Measurements from ENCODE around the gene MRPS25. TPM values are rescaled to one million over a fixed set of nuclear protein-coding genes. Genes with fewer than 3 reads are reported as not detected.

MRPS25 gene
- total RNA-seq, 1 experiment from 2014 or later = 58.3 TPM

GRCh38 chr3:15094187-15094875 lies 29.2 kb upstream of the MRPS25 start (continued):
- no peak for TF ChIP-seq CTCF (IDR thresholded peaks at IDR 0.05 in 2 of 3, conservative IDR thresholded peaks at IDR 0.05 in 1 of 3; ENCODE audit: borderline replicate concordance in 1 of 3, insufficient read depth in 1 of 3, low read depth in 2 of 3, low read length in 2 of 3)
- TF ChIP-seq SP1 (IDR thresholded peaks at IDR 0.05; ENCODE audit: low read depth) = no peak
- no peak for TF ChIP-seq ATF3 (IDR thresholded peaks at IDR 0.05)
- no peak for TF ChIP-seq EZH2 (IDR thresholded peaks at IDR 0.05)
- no peak for TF ChIP-seq CBX3 (IDR thresholded peaks at IDR 0.05; ENCODE audit: low read depth)
- TF ChIP-seq CEBPB (IDR thresholded peaks at IDR 0.05; ENCODE audit: low read depth) = no peak
- TF ChIP-seq EZH2phosphoT487 (IDR thresholded peaks at IDR 0.05; ENCODE audit: borderline replicate concordance) = no peak
- no peak for TF ChIP-seq ZNF274 (IDR thresholded peaks at IDR 0.05; ENCODE audit: low read depth, low read length)

GRCh38 chr3:15092686-15093085 lies 27.6 kb upstream of the MRPS25 start:
- intact Hi-C loops (cut with micrococcal nuclease) = no loop called here
- CTCF ChIA-PET = no interaction called here
- TF ChIP-seq ATF3 (IDR thresholded peaks at IDR 0.05) = no peak
- TF ChIP-seq ZFX (IDR thresholded peaks at IDR 0.05) = no peak
- TF ChIP-seq SRF (IDR thresholded peaks at IDR 0.05; ENCODE audit: low read depth) = no peak
- TF ChIP-seq ELF1 (IDR thresholded peaks at IDR 0.05; ENCODE audit: borderline replicate concordance, low read depth) = no peak
- no peak for TF ChIP-seq CTCF (IDR thresholded peaks at IDR 0.05 in 2 of 3, conservative IDR thresholded peaks at IDR 0.05 in 1 of 3; ENCODE audit: borderline replicate concordance in 1 of 3, insufficient read depth in 1 of 3, low read depth in 2 of 3, low read length in 2 of 3)
- no peak for TF ChIP-seq CBX3 (IDR thresholded peaks at IDR 0.05; ENCODE audit: low read depth)
- TF ChIP-seq RAD21 (IDR thresholded peaks at IDR 0.05; ENCODE audit: low read depth) = no peak
- no peak for TF ChIP-seq EZH2 (IDR thresholded peaks at IDR 0.05)
- TF ChIP-seq MAX (IDR thresholded peaks at IDR 0.05) = no peak
- TF ChIP-seq SIN3A (IDR thresholded peaks at IDR 0.05; ENCODE audit: low read depth) = no peak
- no peak for TF ChIP-seq POLR2A (IDR thresholded peaks at IDR 0.05; ENCODE audit: borderline replicate concordance, extremely low read depth, insufficient read depth, insufficient read length)
- no peak for TF ChIP-seq FOSL1 (IDR thresholded peaks at IDR 0.05; ENCODE audit: low read depth)
- no peak for TF ChIP-seq ZBTB33 (IDR thresholded peaks at IDR 0.05; ENCODE audit: extremely low read depth, insufficient replicate concordance, low read length)
- no peak for TF ChIP-seq YY1 (IDR thresholded peaks at IDR 0.05; ENCODE audit: extremely low read depth, insufficient replicate concordance, low read depth, low read length)
- no peak for TF ChIP-seq EZH2phosphoT487 (IDR thresholded peaks at IDR 0.05; ENCODE audit: borderline replicate concordance)

More at GRCh38 chr3:15092686-15093085, 27.6 kb upstream of the MRPS25 start:
- no peaks in the 10 kb centered on the region for H3K27me3 ChIP-seq (ENCODE audit: insufficient read depth, low read length)
- no peak overlapping the region for H3K9ac ChIP-seq (ENCODE audit: low read length)
- H3K4me3 ChIP-seq (replicated peaks in 1 of 2; ENCODE audit: low read depth in 1 of 2, low read length in 2 of 2) = no peak overlapping the region
- no peak overlapping the region for H3K4me2 ChIP-seq (ENCODE audit: low read length)
- no TSS peak for BruUV-seq (replicated peaks)
- ATAC-seq (no peak), DNase-seq (ENCODE audit: low read depth, low spot score) (no peak)
- POLR2A ChIA-PET = no interaction called here
- no peaks in the 10 kb centered on the region for H3K9me3 ChIP-seq (ENCODE audit: control insufficient read depth in 1 of 2, insufficient read depth in 1 of 2, low read depth in 1 of 2, low read length in 2 of 2)
- no peak overlapping the region for H2AFZ ChIP-seq (ENCODE audit: low read depth, low read length, poor library complexity, severe bottlenecking)
- H3K4me1 ChIP-seq (ENCODE audit: control insufficient read depth in 1 of 2, insufficient read depth in 2 of 2, low read length in 2 of 2) = peaks cover 2 to 3% of the 10 kb centered on the region in 2 experiments; a peak in 3 of 4 replicates
- H3K79me2 ChIP-seq (ENCODE audit: insufficient read depth, low read length) = peaks cover 19% of the 10 kb centered on the region
- no peaks in the 10 kb centered on the region for H3K9me2 ChIP-seq (ENCODE audit: insufficient read depth)
- peaks cover 4 to 39% of the 10 kb centered on the region in 2 experiments; a peak in 3 of 4 replicates for H3K36me3 ChIP-seq (ENCODE audit: control insufficient read depth in 1 of 2, insufficient read depth in 2 of 2, low read length in 2 of 2)
- no peak overlapping the region for H3K27ac ChIP-seq (ENCODE audit: low read depth, low read length)
- H4K20me1 ChIP-seq (ENCODE audit: insufficient read depth) = no peaks in the 10 kb centered on the region
- RAD21 ChIA-PET (ENCODE audit: low non-redundant PET in 1 of 2, low total read pairs in 2 of 2, uncharacterized antibody in 2 of 2, unreplicated experiment in 2 of 2) = no interaction called here
